Lower leg skin (tissue), 4 donors: Measurements from ENCODE around the gene CERS4. TPM values are rescaled to one million over a fixed set of nuclear protein-coding genes. Genes with fewer than 3 reads are reported as not detected.
"Not testable (repeated sequence)": the region's sequence is repeated elsewhere in the genome, so short reads cannot be mapped to it uniquely, and the experiment has no call there.

Source experiments
- DNase-seq, 2 donors: peaks; one replicate each; pipeline ENCODE4 v3.0.0-alpha.2; 2019; ENCODE audit warnings: low spot score in 2 of 2
- H3K4me3 ChIP-seq: fragments of 200-600 bp; sonication (generic); 2 replicates; pipeline ENCODE4 v1.5.1; 2017; ENCODE audit warnings: mild to moderate bottlenecking, low read depth; ENCODE audit not compliant: poor library complexity, severe bottlenecking
- CTCF ChIP-seq, 3 donors: fragments of 450-650 bp; IDR thresholded peaks; one replicate each; pipeline ENCODE4 v1.5.1; 2016; ENCODE audit warnings: antibody characterized with exemption in 3 of 3, mild to moderate bottlenecking in 3 of 3, moderate library complexity in 2 of 3
- POLR2A ChIP-seq, 2 donors: fragments of 450-650 bp; IDR thresholded peaks; one replicate each; pipeline ENCODE4 v1.6.1; 2016 to 2017; ENCODE audit warnings: antibody characterized with exemption in 2 of 2, mild to moderate bottlenecking in 1 of 2, moderate library complexity in 1 of 2
- WGBS, 2 donors: methylation state at CpG; one replicate each; pipeline ENCODE4 v1.1.5; 2018; 5-methylcytosine and 5-hydroxymethylcytosine counted together
- intact Hi-C: fragments of 100-400 bp; cut with DNase I; formaldehyde crosslinking; loops from one replicate; pipeline ENCODE4 v1.15.0; 2023; ENCODE audit warnings: low total_unique reads
- total RNA-seq, 4 donors: library from RNA; depleted of rRNA; stranded (reverse); fragments of >200 nt; gene quantifications; one replicate each; pipeline ENCODE4 v1.1.0, GENCODE V29; 2016

Gene CERS4
- total RNA-seq, 4 donors from 2014 or later: 104 to 106 (median 105) TPM

- intact Hi-C loops: no loop called here
- no peak for TF ChIP-seq CTCF (IDR thresholded peaks at IDR 0.05)
- TF ChIP-seq POLR2A (IDR thresholded peaks at IDR 0.05): no peak
- H3K4me3 ChIP-seq: no peak overlapping the region
- 84 to 87% methylated on average over 4 of the region's 4 CpGs for WGBS, 2 donors
- DNase-seq: no peak
Measured at GRCh38 chr19:8215783-8216182, 6.6 kb downstream of the CERS4 start.

- TF ChIP-seq POLR2A (IDR thresholded peaks at IDR 0.05) (no peak), CTCF (IDR thresholded peaks at IDR 0.05) (no peak)
- H3K4me3 ChIP-seq: no peak overlapping the region
- intact Hi-C loops: no loop called here
- 85 to 87% methylated on average over 2 of the region's 2 CpGs for WGBS, 2 donors
- no peak for DNase-seq
Measured at GRCh38 chr19:8216357-8216756, 7.2 kb downstream of the CERS4 start.

GRCh38 chr19:8218127-8218526 is 9.0 kb downstream of the CERS4 start:
- intact Hi-C loops, DNase-seq, H3K4me3 ChIP-seq: not testable (repeated sequence)
- WGBS, 2 donors: 57 to 75% methylated on average over 7 of the region's 7 CpGs

- 56 to 65% methylated on average over 11 of the region's 11 CpGs for WGBS, 2 donors
- intact Hi-C loops: no loop called here
- no peak for TF ChIP-seq POLR2A (IDR thresholded peaks at IDR 0.05)
- no peak overlapping the region for H3K4me3 ChIP-seq
- no peak for DNase-seq
Measured at GRCh38 chr19:8220481-8220880, 11.3 kb downstream of the CERS4 start.

GRCh38 chr19:8221161-8221560 is 12.0 kb downstream of the CERS4 start:
- intact Hi-C loops: no loop called here
- TF ChIP-seq POLR2A (IDR thresholded peaks at IDR 0.05): no peak
- WGBS, 2 donors: 51 to 57% methylated on average over 6 of the region's 6 CpGs
- no peak overlapping the region for H3K4me3 ChIP-seq
- DNase-seq: peak in 1 of 2 donors; percentile 88

GRCh38 chr19:8223442-8223841 is 14.3 kb downstream of the CERS4 start:
- DNase-seq, intact Hi-C loops, H3K4me3 ChIP-seq: not testable (repeated sequence)
- 60 to 63% methylated on average over 7 of the region's 7 CpGs for WGBS, 2 donors

- peak; percentile 72 to 91 for DNase-seq
- H3K4me3 ChIP-seq: no peak overlapping the region
- 48% methylated on average over 23 of the region's 23 CpGs for WGBS, 2 donors
- intact Hi-C loops: no loop called here
- TF ChIP-seq CTCF (IDR thresholded peaks at IDR 0.05) (no peak), POLR2A (IDR thresholded peaks at IDR 0.05) (no peak)
Measured at GRCh38 chr19:8224394-8225145, 15.4 kb downstream of the CERS4 start.

- no peak for DNase-seq
- WGBS, 2 donors: 63 to 95% methylated on average over 3 of the region's 3 CpGs
- intact Hi-C loops: no loop called here
- TF ChIP-seq POLR2A (IDR thresholded peaks at IDR 0.05) (no peak), CTCF (IDR thresholded peaks at IDR 0.05) (no peak)
- no peak overlapping the region for H3K4me3 ChIP-seq
Measured at GRCh38 chr19:8231073-8231604, 22.0 kb downstream of the CERS4 start.
